Keratinocyte (primary cell): Measurements from ENCODE around the gene UBXN11. TPM values are rescaled to one million over a fixed set of nuclear protein-coding genes. Genes with fewer than 3 reads are reported as not detected.
A peak's percentile ranks its signal among the peaks of the same experiment; 100 is the strongest.

Experiments used
- DNase-seq: peaks from one replicate; pipeline ENCODE4 v3.0.0-alpha.2; 2011; ENCODE audit warnings: low read depth, missing footprints, low spot score
- FAIRE-seq: peaks from 2 replicates; lab custom pipeline; 2011; peaks lifted over from hg19 to GRCh38; lab: Jason Lieb, UNC
- H2AFZ ChIP-seq: 2 replicates; pipeline ENCODE4 v1.6.0; 2012; ENCODE audit warnings: low read length, control low read depth, inconsistent platforms; ENCODE audit not compliant: control insufficient read depth
- H3K27ac ChIP-seq: 2 replicates; pipeline ENCODE4 v1.5.1; 2011; ENCODE audit warnings: low read length; ENCODE audit not compliant: control insufficient read depth, insufficient read depth
- H3K27me3 ChIP-seq: 3 replicates; pipeline ENCODE4 v1.6.0; 2011; ENCODE audit warnings: low read length; ENCODE audit not compliant: control insufficient read depth, insufficient read depth; ENCODE audit errors: extremely low read depth
- H3K36me3 ChIP-seq, 2 experiments: 2 replicates in 1 of 2; 3 replicates in 1 of 2; pipeline ENCODE4 v1.5.1; 2011; ENCODE audit warnings: low read length in 2 of 2, mild to moderate bottlenecking in 1 of 2; ENCODE audit not compliant: control insufficient read depth in 2 of 2, insufficient read depth in 2 of 2; ENCODE audit errors: extremely low read depth in 1 of 2
- H3K4me1 ChIP-seq: 3 replicates; pipeline ENCODE4 v1.5.1; 2011; ENCODE audit warnings: low read length; ENCODE audit not compliant: control insufficient read depth, insufficient read depth; ENCODE audit errors: extremely low read depth
- H3K4me2 ChIP-seq: 3 replicates; pipeline ENCODE4 v1.6.0; 2011; ENCODE audit warnings: low read depth, low read length; ENCODE audit not compliant: control insufficient read depth, insufficient read depth; ENCODE audit errors: extremely low read depth
- H3K4me3 ChIP-seq, 3 experiments: fragments of 200-600 bp in 1 of 3; sonication (generic) in 1 of 3; 2 replicates in 2 of 3; 3 replicates in 1 of 3; pipeline ENCODE4 v1.5.1; 2011 to 2016; ENCODE audit warnings: low read length in 3 of 3, mild to moderate bottlenecking in 3 of 3, control low read depth in 2 of 3, inconsistent platforms in 1 of 3, low read depth in 1 of 3, mixed read lengths in 1 of 3, mixed run types in 1 of 3, moderate library complexity in 1 of 3; ENCODE audit not compliant: control insufficient read depth in 2 of 3, insufficient read depth in 2 of 3; ENCODE audit errors: extremely low read depth in 1 of 3
- H3K79me2 ChIP-seq: 2 replicates; pipeline ENCODE4 v1.6.0; 2012; ENCODE audit warnings: low read length; ENCODE audit not compliant: control insufficient read depth, insufficient read depth
- H3K9ac ChIP-seq: 3 replicates; pipeline ENCODE4 v1.6.0; 2011; ENCODE audit warnings: low read length; ENCODE audit not compliant: control insufficient read depth, insufficient read depth; ENCODE audit errors: extremely low read depth
- H3K9me1 ChIP-seq: 3 replicates; pipeline ENCODE4 v1.6.0; 2011; ENCODE audit warnings: low read length; ENCODE audit not compliant: control insufficient read depth, insufficient read depth; ENCODE audit errors: extremely low read depth
- H3K9me3 ChIP-seq: 2 replicates; pipeline ENCODE4 v1.5.1; 2012; ENCODE audit warnings: low read depth, low read length; ENCODE audit not compliant: control insufficient read depth
- H4K20me1 ChIP-seq: 3 replicates; pipeline ENCODE4 v1.6.0; 2011; ENCODE audit warnings: low read length; ENCODE audit not compliant: control insufficient read depth, insufficient read depth; ENCODE audit errors: extremely low read depth
- EZH2 ChIP-seq: IDR thresholded peaks from one replicate; pipeline ENCODE4 v1.6.1; 2012; ENCODE audit warnings: inconsistent platforms, mild to moderate bottlenecking, low read length, moderate library complexity
- dilution Hi-C: fragments of 300-500 bp; cut with MboI; formaldehyde crosslinking; loops from one replicate; pipeline ENCODE4 v1.7.0; 2020; ENCODE audit warnings: low sequenced_read_pairs; ENCODE audit not compliant: extremely low pct_ligation_motif_present
- polyA plus RNA-seq, 5 experiments: library from polyadenylated mRNA; depleted of rRNA in 3 of 5; stranded (reverse) in 3 of 5; stranded (forward) in 1 of 5; unstranded in 1 of 5; fragments of >200 nt; gene quantifications; 1 replicate in 1 of 5; 2 replicates in 3 of 5; 3 replicates in 1 of 5; pipeline versions ENCODE4 v1.2.1 to v1.2.3, GENCODE V29; 2011 to 2012; ENCODE audit warnings: missing spikeins in 2 of 5, low read depth in 1 of 5, low replicate concordance in 1 of 5
- TF ChIP-seq, protein P1 (sequence below), 3 experiments: IDR thresholded peaks in 1 of 3; conservative IDR thresholded peaks in 1 of 3; optimal IDR thresholded peaks in 1 of 3; 2 replicates in 2 of 3; 3 replicates in 1 of 3; pipeline versions ENCODE3 to v1.5.1; 2011; ENCODE audit warnings: low read length in 3 of 3, mild to moderate bottlenecking in 3 of 3, moderate library complexity in 2 of 3, control low read depth in 1 of 3, inconsistent platforms in 1 of 3; ENCODE audit not compliant: insufficient read depth in 2 of 3; ENCODE audit errors: extremely low read depth in 1 of 3

The UBXN11 gene
- polyA plus RNA-seq, 1 donor (not counting 4 experiments of a cell fraction or from before 2014, with no cell fraction given), result 6.6 TPM

DNA sequence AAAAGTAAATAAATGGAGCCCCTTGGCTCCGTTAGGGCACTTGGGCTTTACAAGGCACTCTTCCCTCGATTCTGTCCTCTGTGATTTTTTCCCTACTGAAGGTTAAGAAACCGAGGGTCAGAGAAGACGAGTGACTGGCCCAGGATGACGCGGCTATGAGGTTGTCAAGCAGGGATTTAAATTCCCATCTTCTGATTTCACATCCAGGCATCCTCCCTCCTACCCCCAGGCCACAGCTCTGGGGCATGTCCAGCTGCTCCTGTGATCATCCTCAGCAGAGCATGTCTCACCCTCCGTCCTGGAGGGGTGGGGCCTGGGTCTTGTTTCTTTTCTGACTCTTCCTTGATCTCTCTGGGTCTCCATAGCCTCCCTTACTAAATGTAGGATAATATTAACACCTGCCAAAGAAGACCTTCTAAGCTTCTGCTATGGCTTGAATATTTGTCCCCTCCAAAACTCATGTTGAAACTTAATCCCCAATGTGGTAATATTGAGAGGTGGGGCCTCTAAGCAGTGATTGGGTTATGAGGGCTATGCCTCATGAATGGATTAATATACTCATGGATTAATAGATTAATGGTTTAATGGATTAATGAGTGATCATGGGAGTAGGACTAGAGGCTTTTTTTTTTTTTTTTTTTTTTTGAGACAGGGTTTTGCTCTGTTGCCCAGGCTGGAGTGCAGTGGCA lies 42.9 kb upstream of the UBXN11 start:
- Histone ChIP-seq H3K27ac (no peak overlapping the region), H3K9ac (no peak overlapping the region)
- dilution Hi-C loops, result no loop called here

DNA sequence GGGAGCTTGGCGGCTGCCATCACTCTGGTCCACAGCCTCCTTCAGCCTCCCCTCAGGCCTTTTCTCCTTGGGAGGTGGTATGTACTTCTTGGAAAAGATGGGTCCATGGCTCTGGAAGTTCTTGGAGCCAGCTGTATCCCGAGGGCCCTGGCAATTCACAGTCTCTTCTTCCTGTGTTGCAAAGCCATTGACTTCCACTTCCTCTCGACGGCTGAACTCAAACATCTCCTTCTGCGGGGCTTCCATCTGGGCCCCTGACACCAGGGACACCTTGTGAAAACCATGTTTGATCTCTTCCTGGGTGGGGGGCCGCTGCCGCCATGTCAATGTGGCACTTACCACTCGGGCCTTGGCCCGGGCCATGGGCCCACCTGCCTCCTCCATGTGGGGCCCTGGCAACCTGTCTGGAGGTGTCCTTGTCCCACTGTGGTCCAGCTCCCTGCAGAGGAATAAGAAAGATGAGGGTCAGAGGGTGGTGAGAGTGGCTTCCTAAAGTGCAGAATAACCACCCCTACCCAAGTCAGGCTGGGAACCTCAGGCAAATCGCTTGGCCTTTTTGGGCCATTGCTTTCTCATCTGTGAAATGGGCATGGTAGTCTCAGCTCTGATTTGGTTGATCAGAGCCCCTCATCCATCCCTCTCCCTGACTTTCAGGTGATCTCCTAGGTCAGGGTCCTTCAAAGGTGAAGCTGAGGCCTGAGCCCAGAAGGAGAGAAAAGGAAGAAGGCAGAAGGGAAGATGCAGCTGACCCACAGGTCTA lies 40.0 kb upstream of the UBXN11 start:
- TF ChIP-seq EZH2, result no peak
- TF ChIP-seq, protein P1, sequence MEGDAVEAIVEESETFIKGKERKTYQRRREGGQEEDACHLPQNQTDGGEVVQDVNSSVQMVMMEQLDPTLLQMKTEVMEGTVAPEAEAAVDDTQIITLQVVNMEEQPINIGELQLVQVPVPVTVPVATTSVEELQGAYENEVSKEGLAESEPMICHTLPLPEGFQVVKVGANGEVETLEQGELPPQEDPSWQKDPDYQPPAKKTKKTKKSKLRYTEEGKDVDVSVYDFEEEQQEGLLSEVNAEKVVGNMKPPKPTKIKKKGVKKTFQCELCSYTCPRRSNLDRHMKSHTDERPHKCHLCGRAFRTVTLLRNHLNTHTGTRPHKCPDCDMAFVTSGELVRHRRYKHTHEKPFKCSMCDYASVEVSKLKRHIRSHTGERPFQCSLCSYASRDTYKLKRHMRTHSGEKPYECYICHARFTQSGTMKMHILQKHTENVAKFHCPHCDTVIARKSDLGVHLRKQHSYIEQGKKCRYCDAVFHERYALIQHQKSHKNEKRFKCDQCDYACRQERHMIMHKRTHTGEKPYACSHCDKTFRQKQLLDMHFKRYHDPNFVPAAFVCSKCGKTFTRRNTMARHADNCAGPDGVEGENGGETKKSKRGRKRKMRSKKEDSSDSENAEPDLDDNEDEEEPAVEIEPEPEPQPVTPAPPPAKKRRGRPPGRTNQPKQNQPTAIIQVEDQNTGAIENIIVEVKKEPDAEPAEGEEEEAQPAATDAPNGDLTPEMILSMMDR (optimal IDR thresholded peaks at IDR 0.05 in 1 of 3, IDR thresholded peaks at IDR 0.05 in 1 of 3, conservative IDR thresholded peaks at IDR 0.05 in 1 of 3; ENCODE audit: extremely low read depth in 1 of 3, insufficient read depth in 2 of 3, low read length in 3 of 3), result no peak
- Histone ChIP-seq H3K27ac (no peak overlapping the region), H3K4me3 (no peak overlapping the region), H3K4me2 (no peak overlapping the region), H2AFZ (no peak overlapping the region), H3K36me3 (peaks cover 0 to 15% of the 10 kb centered on the region in 2 experiments), H4K20me1 (no peaks in the 10 kb centered on the region), H3K9me1 (no peaks in the 10 kb centered on the region), H3K79me2 (no peaks in the 10 kb centered on the region), H3K9ac (no peak overlapping the region), H3K27me3 (no peaks in the 10 kb centered on the region), H3K9me3 (no peaks in the 10 kb centered on the region), H3K4me1 (peaks cover 12% of the 10 kb centered on the region)
- no peak for FAIRE-seq
- no peak for DNase-seq
- dilution Hi-C loops, result no loop called here

More for the DNA sequence above, 42.9 kb upstream of the UBXN11 start:
- H3K9me1 ChIP-seq, result peaks cover 3% of the 10 kb centered on the region
- TF ChIP-seq EZH2, result no peak
- TF ChIP-seq, protein P1 (optimal IDR thresholded peaks at IDR 0.05 in 1 of 3, IDR thresholded peaks at IDR 0.05 in 1 of 3, conservative IDR thresholded peaks at IDR 0.05 in 1 of 3; ENCODE audit: extremely low read depth in 1 of 3, insufficient read depth in 2 of 3, low read length in 3 of 3), result no peak
- peaks cover 0 to 11% of the 10 kb centered on the region in 2 experiments for H3K36me3 ChIP-seq
- H2AFZ ChIP-seq, result no peak overlapping the region
- H3K27me3 ChIP-seq, result no peaks in the 10 kb centered on the region
- H3K79me2 ChIP-seq, result no peaks in the 10 kb centered on the region
- H4K20me1 ChIP-seq, result no peaks in the 10 kb centered on the region
- no peaks in the 10 kb centered on the region for H3K9me3 ChIP-seq
- no peak overlapping the region for H3K4me3 ChIP-seq
- peak overlapping the region; percentile 7 for H3K4me2 ChIP-seq
- H3K4me1 ChIP-seq, result peaks cover 38% of the 10 kb centered on the region
- DNase-seq, result no peak
- FAIRE-seq, result no peak
